ENCODE data around the gene FRYL.

GRCh38 chr4:48692044-48692443 is 88.0 kb downstream of the FRYL start:
- TF ChIP-seq POLR2A (IDR thresholded peaks at IDR 0.05; ENCODE audit: low read depth) (no peak), CTCF (IDR thresholded peaks at IDR 0.05) (no peak), POLR2AphosphoS5 (IDR thresholded peaks at IDR 0.05) (no peak)
